OCI-LY3 (cell line): Measurements from ENCODE around the gene FMO2.
"Not testable (repeated sequence)": the region's sequence is repeated elsewhere in the genome, so short reads cannot be mapped to it uniquely, and the experiment has no call there.

Experiments used
- EZH2phosphoT487 ChIP-seq: fragments of 200-600 bp; shearing (Covaris generic); IDR thresholded peaks from 2 replicates; pipeline ENCODE4 v1.6.1; 2018; ENCODE audit warnings: antibody characterized with exemption, mixed run types, low read depth
- TF ChIP-seq, protein P1 (sequence below): fragments of 200-600, 300-600 bp; sonication (generic); IDR thresholded peaks from 2 replicates; pipeline ENCODE4 v1.5.1; 2014; ENCODE audit warnings: antibody characterized with exemption, low read length, low read depth

DNA sequence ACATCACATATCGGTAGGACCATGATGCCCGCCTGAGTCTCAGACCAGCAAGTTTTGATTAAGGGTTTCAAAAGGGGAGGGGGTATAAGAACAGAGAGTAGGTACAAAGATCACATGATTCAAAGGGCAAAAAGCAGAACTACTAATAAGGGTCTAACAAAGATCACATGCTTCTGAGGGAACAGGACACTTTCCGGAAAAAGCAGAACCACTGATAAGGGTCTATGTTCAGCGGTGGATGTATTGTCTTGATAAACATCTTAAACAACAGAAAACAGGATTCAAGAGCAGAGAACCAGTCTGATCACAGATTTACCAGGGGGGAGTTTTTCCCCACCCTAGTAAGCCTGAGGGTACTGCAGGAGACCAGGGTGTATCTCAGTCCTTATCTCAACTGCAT, 51.1 kb downstream of the FMO2 start:
- TF ChIP-seq, protein P1, sequence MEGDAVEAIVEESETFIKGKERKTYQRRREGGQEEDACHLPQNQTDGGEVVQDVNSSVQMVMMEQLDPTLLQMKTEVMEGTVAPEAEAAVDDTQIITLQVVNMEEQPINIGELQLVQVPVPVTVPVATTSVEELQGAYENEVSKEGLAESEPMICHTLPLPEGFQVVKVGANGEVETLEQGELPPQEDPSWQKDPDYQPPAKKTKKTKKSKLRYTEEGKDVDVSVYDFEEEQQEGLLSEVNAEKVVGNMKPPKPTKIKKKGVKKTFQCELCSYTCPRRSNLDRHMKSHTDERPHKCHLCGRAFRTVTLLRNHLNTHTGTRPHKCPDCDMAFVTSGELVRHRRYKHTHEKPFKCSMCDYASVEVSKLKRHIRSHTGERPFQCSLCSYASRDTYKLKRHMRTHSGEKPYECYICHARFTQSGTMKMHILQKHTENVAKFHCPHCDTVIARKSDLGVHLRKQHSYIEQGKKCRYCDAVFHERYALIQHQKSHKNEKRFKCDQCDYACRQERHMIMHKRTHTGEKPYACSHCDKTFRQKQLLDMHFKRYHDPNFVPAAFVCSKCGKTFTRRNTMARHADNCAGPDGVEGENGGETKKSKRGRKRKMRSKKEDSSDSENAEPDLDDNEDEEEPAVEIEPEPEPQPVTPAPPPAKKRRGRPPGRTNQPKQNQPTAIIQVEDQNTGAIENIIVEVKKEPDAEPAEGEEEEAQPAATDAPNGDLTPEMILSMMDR: not testable (repeated sequence)
- TF ChIP-seq EZH2phosphoT487: not testable (repeated sequence)
